DND-41 (cell line): ENCODE measurements around the gene PTPRU.

Experiments used
- ATAC-seq: fragments of 200-7000 bp; cut with Tn5 transposase; 3 replicates; pipeline ENCODE4 v1.9.1; 2021; ENCODE audit warnings: low read depth; ENCODE audit not compliant: insufficient read depth
- DNase-seq: peaks from one replicate; pipeline ENCODE4 v3.0.0-alpha.2; 2020
- H2AFZ ChIP-seq: 2 replicates; pipeline ENCODE4 v1.6.0; 2012; ENCODE audit warnings: low read depth, low read length
- H3K27ac ChIP-seq: 2 replicates; pipeline ENCODE4 v1.5.1; 2012; ENCODE audit warnings: low read length, inconsistent platforms
- H3K27me3 ChIP-seq: fragments of 200-600 bp; sonication (generic); 2 replicates; pipeline ENCODE4 v1.6.0; 2012; ENCODE audit warnings: low read length, mild to moderate bottlenecking, inconsistent platforms; ENCODE audit not compliant: insufficient read depth, poor library complexity
- H3K36me3 ChIP-seq: 2 replicates; pipeline ENCODE4 v1.5.1; 2012; ENCODE audit warnings: low read length, inconsistent platforms; ENCODE audit not compliant: insufficient read depth
- H3K4me1 ChIP-seq: 2 replicates; pipeline ENCODE4 v1.5.1; 2012; ENCODE audit warnings: mild to moderate bottlenecking, low read length; ENCODE audit not compliant: insufficient read depth
- H3K4me2 ChIP-seq: 2 replicates; pipeline ENCODE4 v1.6.0; 2012; ENCODE audit warnings: mild to moderate bottlenecking, moderate library complexity, low read length, inconsistent platforms; ENCODE audit not compliant: insufficient read depth
- H3K4me3 ChIP-seq, 2 experiments: fragments of 200-600 bp in 1 of 2; shearing (Covaris generic) in 1 of 2; 2 replicates each; pipeline ENCODE4 v1.5.1; 2012 to 2016; ENCODE audit warnings: inconsistent platforms in 2 of 2, low read length in 2 of 2, mild to moderate bottlenecking in 2 of 2, low read depth in 1 of 2, moderate library complexity in 1 of 2
- H3K79me2 ChIP-seq: 2 replicates; pipeline ENCODE4 v1.6.0; 2012; ENCODE audit warnings: low read length, inconsistent platforms; ENCODE audit not compliant: insufficient read depth
- H3K9ac ChIP-seq: 2 replicates; pipeline ENCODE4 v1.6.0; 2012; ENCODE audit warnings: low read depth, mild to moderate bottlenecking, inconsistent platforms, low read length, moderate library complexity
- H3K9me3 ChIP-seq: 2 replicates; pipeline ENCODE4 v1.5.1; 2012; ENCODE audit warnings: low read length, moderate library complexity, mild to moderate bottlenecking, inconsistent platforms; ENCODE audit not compliant: insufficient read depth, severe bottlenecking
- H4K20me1 ChIP-seq: 2 replicates; pipeline ENCODE4 v1.6.0; 2012; ENCODE audit warnings: low read length; ENCODE audit not compliant: insufficient read depth
- CTCF ChIP-seq: IDR thresholded peaks from 2 replicates; pipeline ENCODE4 v1.5.1; 2012; ENCODE audit warnings: borderline replicate concordance, low read length, moderate library complexity, mild to moderate bottlenecking; ENCODE audit not compliant: poor library complexity, severe bottlenecking; ENCODE audit errors: extremely low read depth
- EZH2 ChIP-seq: IDR thresholded peaks from 3 replicates; pipeline ENCODE4 v1.6.1; 2012; ENCODE audit warnings: borderline replicate concordance, low read depth, mild to moderate bottlenecking, moderate library complexity, low read length, inconsistent platforms; ENCODE audit not compliant: severe bottlenecking

The PTPRU gene

GRCh38 chr1:29303201-29304024, 67.1 kb downstream of the PTPRU start:
- no peak for DNase-seq
- Histone ChIP-seq H3K9ac (no peak overlapping the region), H3K4me1 (peaks cover 13% of the 10 kb centered on the region), H3K27ac (no peak overlapping the region), H3K79me2 (no peaks in the 10 kb centered on the region), H3K27me3 (peaks cover 2% of the 10 kb centered on the region), H3K36me3 (no peaks in the 10 kb centered on the region), H4K20me1 (no peaks in the 10 kb centered on the region), H3K4me2 (no peak overlapping the region), H3K9me3 (no peaks in the 10 kb centered on the region), H2AFZ (no peak overlapping the region), H3K4me3 (no peak overlapping the region)
- ATAC-seq, result no peak
- TF ChIP-seq CTCF, result no peak
- TF ChIP-seq EZH2, result no peak

DNA sequence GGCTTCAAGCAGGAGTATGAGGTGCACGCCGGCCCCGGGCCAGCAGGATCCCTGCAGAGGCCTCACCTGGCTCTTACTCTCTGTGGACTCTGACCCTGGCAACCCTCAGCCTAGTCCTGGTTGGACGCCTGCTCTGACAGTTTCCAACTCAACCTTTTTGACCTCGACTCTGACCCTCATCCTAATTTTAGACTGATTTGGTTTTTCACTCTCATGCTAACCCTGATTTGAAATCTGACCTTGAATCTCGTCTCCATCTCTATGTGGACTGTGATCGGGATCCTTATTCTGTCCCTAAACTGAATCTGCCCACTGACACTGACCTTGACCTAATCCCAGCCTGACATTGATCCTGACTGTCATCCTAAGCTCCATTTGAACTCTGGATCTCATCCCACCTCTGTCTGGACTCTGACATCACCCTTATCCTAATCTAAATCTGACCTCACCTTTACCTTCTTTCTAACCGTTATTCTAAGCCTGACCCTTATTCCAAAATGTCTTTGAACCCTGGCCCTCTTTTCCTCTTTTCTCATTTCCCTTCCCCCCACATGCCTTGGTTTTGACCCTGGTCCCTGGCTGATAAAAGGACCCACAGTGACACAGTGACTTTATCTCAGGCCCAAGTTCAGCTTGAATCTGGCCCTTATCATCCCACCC, 67.8 kb downstream of the PTPRU start:
- TF ChIP-seq EZH2 (no peak), CTCF (no peak)
- H3K9ac ChIP-seq, result no peak overlapping the region
- ATAC-seq, result no peak

DNA sequence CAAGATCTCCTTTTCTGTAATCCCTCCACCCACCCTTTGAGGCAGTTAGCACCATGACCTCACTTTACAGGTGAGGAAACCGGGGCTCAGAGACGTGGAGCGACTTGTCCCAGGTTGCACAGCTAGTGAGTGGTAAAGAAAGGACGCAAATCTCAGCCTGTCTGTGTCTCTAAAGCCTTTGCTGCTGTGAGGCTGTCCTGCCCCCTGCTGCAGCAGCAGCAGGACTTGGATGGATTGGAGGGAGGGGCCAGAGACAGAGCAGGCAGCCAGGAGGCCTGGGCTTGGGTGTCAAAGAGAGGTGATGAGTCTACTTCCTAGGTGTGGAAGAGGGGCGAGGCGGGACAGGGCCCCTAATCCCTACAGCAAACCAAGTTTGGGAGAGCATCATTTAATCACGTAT, 69.6 kb downstream of the PTPRU start:
- H3K4me1 ChIP-seq, result no peaks in the 10 kb centered on the region
- no peak overlapping the region for H3K27ac ChIP-seq
- TF ChIP-seq EZH2, result no peak
- no peak for TF ChIP-seq CTCF
- no peak for ATAC-seq
- H3K36me3 ChIP-seq, result no peaks in the 10 kb centered on the region
- H2AFZ ChIP-seq, result no peak overlapping the region
- DNase-seq, result no peak
- peaks cover 4% of the 10 kb centered on the region for H3K27me3 ChIP-seq
- no peak overlapping the region for H3K4me2 ChIP-seq
- no peaks in the 10 kb centered on the region for H3K9me3 ChIP-seq
- no peak overlapping the region for H3K4me3 ChIP-seq
- no peaks in the 10 kb centered on the region for H3K79me2 ChIP-seq
- no peaks in the 10 kb centered on the region for H4K20me1 ChIP-seq
- no peak overlapping the region for H3K9ac ChIP-seq

More for the DNA sequence above, 67.8 kb downstream of the PTPRU start:
- H3K4me1 ChIP-seq, result peaks cover 10% of the 10 kb centered on the region
- H3K36me3 ChIP-seq, result no peaks in the 10 kb centered on the region
- H3K27me3 ChIP-seq, result peaks cover 4% of the 10 kb centered on the region
- no peak overlapping the region for H2AFZ ChIP-seq
- no peaks in the 10 kb centered on the region for H4K20me1 ChIP-seq
- no peak for DNase-seq
- no peaks in the 10 kb centered on the region for H3K9me3 ChIP-seq
- no peaks in the 10 kb centered on the region for H3K79me2 ChIP-seq
- no peak overlapping the region for H3K4me3 ChIP-seq
- H3K27ac ChIP-seq, result no peak overlapping the region
- H3K4me2 ChIP-seq, result no peak overlapping the region
